Loucy (cell line): ENCODE measurements around the gene TGM2.

Experiments
- H2AFZ ChIP-seq: fragments of 200-600 bp; sonication (generic); 2 replicates; pipeline ENCODE4 v1.6.0; 2016; ENCODE audit warnings: antibody characterized with exemption, mild to moderate bottlenecking, low read length, moderate library complexity
- H3F3A ChIP-seq: fragments of 200-600 bp; 2 replicates; pipeline ENCODE4 v1.6.0; 2016; ENCODE audit warnings: antibody characterized with exemption, low read depth, mild to moderate bottlenecking
- H3K27me3 ChIP-seq: fragments of 200-600 bp; sonication (generic); 2 replicates; pipeline ENCODE4 v1.6.1; 2014; ENCODE audit warnings: low read length, mild to moderate bottlenecking; ENCODE audit not compliant: insufficient read depth, poor library complexity, severe bottlenecking
- H3K36me3 ChIP-seq: fragments of 200-600 bp; sonication (generic); 2 replicates; pipeline ENCODE4 v1.6.1; 2016; ENCODE audit warnings: low read length; ENCODE audit not compliant: insufficient read depth
- H3K4me1 ChIP-seq: fragments of 200-600 bp; sonication (generic); 2 replicates; pipeline ENCODE4 v1.5.1; 2014; ENCODE audit warnings: low read length, mild to moderate bottlenecking; ENCODE audit not compliant: insufficient read depth, poor library complexity, severe bottlenecking
- H3K4me2 ChIP-seq: fragments of 200-600 bp; sonication (generic); 2 replicates; pipeline ENCODE4 v1.6.0; 2014; ENCODE audit warnings: antibody characterized with exemption, low read length, low read depth, mild to moderate bottlenecking; ENCODE audit not compliant: poor library complexity, severe bottlenecking
- H3K4me3 ChIP-seq: fragments of 200-600 bp; sonication (generic); 2 replicates; pipeline ENCODE4 v1.5.1; 2014; ENCODE audit warnings: low read length, mild to moderate bottlenecking, mixed read lengths; ENCODE audit not compliant: poor library complexity, severe bottlenecking
- H3K79me2 ChIP-seq: fragments of 200-600 bp; sonication (generic); 2 replicates; pipeline ENCODE4 v1.6.1; 2014; ENCODE audit warnings: low read length; ENCODE audit not compliant: insufficient read depth
- H3K9ac ChIP-seq: fragments of 200-600 bp; sonication (generic); 2 replicates; pipeline ENCODE4 v1.6.0; 2014; ENCODE audit warnings: mild to moderate bottlenecking, low read depth, low read length, moderate library complexity; ENCODE audit not compliant: poor library complexity, severe bottlenecking
- H3K9me2 ChIP-seq: fragments of 200-600 bp; sonication (generic); replicated peaks from 2 replicates; pipeline ENCODE4 v1.6.1; 2016; ENCODE audit warnings: low read depth, low read length, mixed read lengths
- H3K9me3 ChIP-seq: fragments of 200-600 bp; sonication (generic); 2 replicates; pipeline ENCODE4 v1.6.1; 2014; ENCODE audit warnings: mild to moderate bottlenecking, antibody characterized with exemption, low read length, low read depth; ENCODE audit not compliant: insufficient read depth
- H4K20me1 ChIP-seq: fragments of 200-600 bp; sonication (generic); 2 replicates; pipeline ENCODE4 v1.6.0; 2014; ENCODE audit warnings: antibody characterized with exemption, low read length, mild to moderate bottlenecking; ENCODE audit not compliant: insufficient read depth, poor library complexity, severe bottlenecking
- CTCF ChIP-seq: fragments of 200-600 bp; sonication (generic); conservative IDR thresholded peaks from 2 replicates; pipeline ENCODE4 v1.5.1; 2014; ENCODE audit warnings: mild to moderate bottlenecking, antibody characterized with exemption, low read length
- EZH2phosphoT487 ChIP-seq: fragments of 200-600 bp; IDR thresholded peaks from 2 replicates; pipeline ENCODE4 v1.6.1; 2018; ENCODE audit warnings: antibody characterized with exemption, mild to moderate bottlenecking, moderate library complexity, borderline replicate concordance

The TGM2 gene

GRCh38 chr20:38121741-38122140 lies 43.3 kb downstream of the TGM2 start:
- Histone ChIP-seq H3K9me3 (no peaks in the 10 kb centered on the region), H3K9ac (no peak overlapping the region), H3K4me1 (no peaks in the 10 kb centered on the region), H3K79me2 (no peaks in the 10 kb centered on the region), H3K4me2 (no peak overlapping the region), H4K20me1 (no peaks in the 10 kb centered on the region), H3F3A (no peaks in the 10 kb centered on the region), H2AFZ (no peak overlapping the region), H3K9me2 (no peaks in the 10 kb centered on the region), H3K4me3 (no peak overlapping the region), H3K27me3 (no peaks in the 10 kb centered on the region), H3K36me3 (no peaks in the 10 kb centered on the region)
- TF ChIP-seq EZH2phosphoT487 = no peak
- no peak for TF ChIP-seq CTCF

GRCh38 chr20:38120625-38120988 lies 44.5 kb downstream of the TGM2 start:
- no peak overlapping the region for H3K4me3 ChIP-seq
- H3K36me3 ChIP-seq = no peaks in the 10 kb centered on the region
- H3K9ac ChIP-seq = no peak overlapping the region
- no peak overlapping the region for H3K4me2 ChIP-seq
- H4K20me1 ChIP-seq = no peaks in the 10 kb centered on the region
- no peaks in the 10 kb centered on the region for H3K4me1 ChIP-seq
- H3K27me3 ChIP-seq = no peaks in the 10 kb centered on the region
- no peak overlapping the region for H2AFZ ChIP-seq
- TF ChIP-seq CTCF = no peak
- no peak for TF ChIP-seq EZH2phosphoT487
- H3K9me2 ChIP-seq = no peaks in the 10 kb centered on the region
- no peaks in the 10 kb centered on the region for H3K79me2 ChIP-seq
- no peaks in the 10 kb centered on the region for H3K9me3 ChIP-seq
- H3F3A ChIP-seq = no peaks in the 10 kb centered on the region

- H3F3A ChIP-seq = no peaks in the 10 kb centered on the region
- no peaks in the 10 kb centered on the region for H3K4me1 ChIP-seq
- H3K36me3 ChIP-seq = no peaks in the 10 kb centered on the region
- no peak overlapping the region for H3K4me3 ChIP-seq
- no peaks in the 10 kb centered on the region for H3K9me3 ChIP-seq
- H3K9me2 ChIP-seq = no peaks in the 10 kb centered on the region
- H2AFZ ChIP-seq = no peak overlapping the region
- H3K4me2 ChIP-seq = no peak overlapping the region
- H3K27me3 ChIP-seq = no peaks in the 10 kb centered on the region
- no peaks in the 10 kb centered on the region for H3K79me2 ChIP-seq
- H4K20me1 ChIP-seq = no peaks in the 10 kb centered on the region
- TF ChIP-seq CTCF (no peak), EZH2phosphoT487 (no peak)
- H3K9ac ChIP-seq = no peak overlapping the region
Measured at GRCh38 chr20:38119446-38119845, 45.6 kb downstream of the TGM2 start.
